HG02938 (cell line): Measurements from ENCODE around the gene NRROS.
"Not testable (repeated sequence)": the region's sequence is repeated elsewhere in the genome, so short reads cannot be mapped to it uniquely, and the experiment has no call there.

Experiments
- ATAC-seq: cut with Tn5 transposase; IDR thresholded peaks from one replicate; pipeline ENCODE4 v1.9.1; 2021; ENCODE audit warnings: mild to moderate bottlenecking, moderate library complexity; ENCODE audit not compliant: unreplicated experiment

NRROS gene

GRCh38 chr3:196624067-196624790 lies 15.3 kb upstream of the NRROS start:
- ATAC-seq: no peak

DNA sequence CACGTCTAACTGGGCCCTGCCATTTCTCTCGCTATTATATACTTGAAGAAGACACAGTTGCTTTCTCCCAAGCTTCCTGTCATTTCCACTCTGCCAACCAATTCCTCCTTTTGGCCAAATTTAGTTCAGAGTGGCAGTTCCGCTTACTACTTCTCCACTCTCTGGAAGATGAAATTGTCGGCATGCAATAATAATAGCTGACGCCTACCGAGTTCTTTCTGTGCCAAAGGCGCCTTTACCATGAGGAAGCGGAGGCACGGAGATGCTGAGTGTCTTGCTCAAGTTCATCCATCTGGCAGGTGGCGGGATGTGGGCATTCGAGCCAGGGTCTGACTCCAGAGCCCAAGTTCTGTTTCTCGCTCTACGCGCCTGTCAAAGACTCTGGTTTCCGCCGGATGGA lies 14.6 kb upstream of the NRROS start:
- no peak for ATAC-seq

DNA sequence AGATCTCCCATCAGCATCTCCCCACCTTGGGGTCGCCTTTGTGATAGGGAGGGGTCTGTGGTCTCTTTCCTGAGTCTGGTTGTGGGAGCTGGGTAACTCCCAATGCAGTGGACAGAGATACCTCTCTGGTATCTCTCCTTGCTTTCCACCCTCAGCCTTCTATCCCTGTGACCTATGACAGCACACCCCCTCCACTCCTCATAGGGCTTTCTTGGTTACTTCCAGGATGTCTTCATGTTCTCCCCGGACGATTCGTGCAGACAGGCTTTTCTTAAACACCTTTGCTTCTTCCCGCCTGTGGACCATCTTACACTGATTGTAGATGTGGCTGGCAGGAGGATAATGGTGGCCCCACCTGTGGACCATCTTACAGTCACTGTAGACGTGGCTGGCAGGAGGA lies 14.2 kb upstream of the NRROS start:
- no peak for ATAC-seq

- no peak for ATAC-seq
Observed at GRCh38 chr3:196627918-196628231, 11.6 kb upstream of the NRROS start.

DNA sequence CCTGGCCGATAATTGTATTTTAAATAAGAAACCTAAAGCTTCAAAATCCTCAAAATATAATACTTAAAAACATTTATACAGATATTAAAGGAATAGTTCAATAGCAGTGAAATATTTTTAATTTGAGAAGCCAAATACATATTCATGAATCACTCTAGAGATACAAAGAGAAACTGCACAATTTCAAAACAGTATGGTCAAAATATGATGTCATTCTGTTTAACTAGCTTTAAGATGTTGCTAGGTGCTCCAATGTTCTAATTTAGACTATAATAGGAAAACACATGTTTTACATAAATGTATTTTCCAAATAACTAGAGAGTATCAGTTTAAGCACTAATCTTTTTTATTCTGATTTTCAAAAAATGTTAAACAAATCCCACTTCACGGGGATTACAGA lies 10.3 kb upstream of the NRROS start:
- ATAC-seq: no peak

- no peak for ATAC-seq
Observed at GRCh38 chr3:196631682-196632045, 7.8 kb upstream of the NRROS start.

- ATAC-seq: peak; percentile 66
Observed at GRCh38 chr3:196632046-196632751, 7.3 kb upstream of the NRROS start.

- no peak for ATAC-seq
Observed at GRCh38 chr3:196633555-196634151, 5.8 kb upstream of the NRROS start.

- no peak for ATAC-seq
Observed at GRCh38 chr3:196634224-196634623, 5.3 kb upstream of the NRROS start.

DNA sequence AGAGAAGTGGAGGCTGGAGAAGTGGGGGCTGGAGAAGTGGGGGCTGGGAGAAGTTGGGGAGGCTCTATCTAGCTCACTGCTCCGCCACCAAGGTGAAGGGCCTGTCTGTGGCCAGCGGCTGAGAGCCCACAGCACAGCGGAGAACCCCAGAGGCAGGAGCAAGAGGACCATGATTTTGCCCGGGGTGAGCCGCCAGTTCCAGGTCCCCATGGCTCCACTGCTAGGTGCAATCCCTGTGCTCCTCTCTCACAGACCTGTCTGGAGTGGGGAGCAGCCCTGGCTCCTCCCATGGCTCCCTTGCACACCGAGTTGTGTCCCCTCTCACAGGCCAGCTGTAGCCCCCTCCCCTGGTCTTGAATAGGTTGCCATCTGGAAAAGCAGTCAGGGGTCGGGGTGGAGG lies 4.7 kb upstream of the NRROS start:
- no peak for ATAC-seq

GRCh38 chr3:196636369-196637349 lies 2.8 kb upstream of the NRROS start:
- no peak for ATAC-seq

DNA sequence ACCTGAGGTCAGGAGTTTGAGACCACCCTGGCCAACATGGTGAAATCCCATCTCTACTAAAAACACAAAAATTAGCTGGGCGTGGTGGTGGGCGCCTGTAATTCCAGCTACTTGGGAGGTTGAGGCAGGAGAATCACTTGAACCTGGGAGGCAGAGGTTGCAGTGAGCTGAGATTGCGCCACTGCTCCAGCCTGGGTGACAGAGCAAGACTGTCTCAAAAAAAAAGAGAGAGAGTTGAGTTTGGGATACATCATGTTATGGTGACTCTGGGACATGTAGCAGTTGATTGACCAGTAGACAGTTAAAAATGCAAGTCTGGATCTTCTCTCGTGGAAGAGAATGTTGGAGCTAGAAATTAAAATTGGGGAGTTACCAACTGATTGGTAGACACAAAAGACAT lies 1.6 kb upstream of the NRROS start:
- ATAC-seq: not testable (repeated sequence)

DNA sequence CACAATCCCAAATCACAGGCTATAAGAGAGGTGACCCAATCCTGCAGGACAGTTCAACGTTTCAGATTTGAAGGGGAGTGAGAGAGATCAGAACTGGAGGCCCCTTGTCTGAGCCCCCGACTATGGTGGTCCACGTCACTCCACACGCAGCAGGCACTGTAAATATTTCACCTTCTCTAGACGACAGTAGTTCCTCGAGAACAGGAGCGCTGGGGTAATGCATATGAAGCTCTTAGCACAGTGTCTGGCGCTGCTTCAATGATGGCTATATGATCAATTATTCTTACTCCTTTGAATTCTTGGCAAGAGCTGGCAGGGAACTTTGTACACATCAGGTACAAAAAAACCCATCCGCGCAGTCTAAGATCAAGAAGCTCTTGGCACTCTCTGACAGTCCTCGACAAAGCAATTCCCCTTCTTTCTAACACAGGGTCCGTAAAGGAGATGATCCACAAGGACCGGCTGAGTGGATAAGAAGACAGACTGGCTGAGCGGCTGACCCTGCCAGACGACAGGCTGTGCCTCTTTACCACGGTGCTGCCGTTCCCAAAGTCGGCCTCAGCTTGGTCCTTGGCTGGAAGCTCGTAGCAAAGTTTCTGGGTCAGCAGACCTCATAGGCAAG lies 522 bp upstream of the NRROS start:
- no peak for ATAC-seq

DNA sequence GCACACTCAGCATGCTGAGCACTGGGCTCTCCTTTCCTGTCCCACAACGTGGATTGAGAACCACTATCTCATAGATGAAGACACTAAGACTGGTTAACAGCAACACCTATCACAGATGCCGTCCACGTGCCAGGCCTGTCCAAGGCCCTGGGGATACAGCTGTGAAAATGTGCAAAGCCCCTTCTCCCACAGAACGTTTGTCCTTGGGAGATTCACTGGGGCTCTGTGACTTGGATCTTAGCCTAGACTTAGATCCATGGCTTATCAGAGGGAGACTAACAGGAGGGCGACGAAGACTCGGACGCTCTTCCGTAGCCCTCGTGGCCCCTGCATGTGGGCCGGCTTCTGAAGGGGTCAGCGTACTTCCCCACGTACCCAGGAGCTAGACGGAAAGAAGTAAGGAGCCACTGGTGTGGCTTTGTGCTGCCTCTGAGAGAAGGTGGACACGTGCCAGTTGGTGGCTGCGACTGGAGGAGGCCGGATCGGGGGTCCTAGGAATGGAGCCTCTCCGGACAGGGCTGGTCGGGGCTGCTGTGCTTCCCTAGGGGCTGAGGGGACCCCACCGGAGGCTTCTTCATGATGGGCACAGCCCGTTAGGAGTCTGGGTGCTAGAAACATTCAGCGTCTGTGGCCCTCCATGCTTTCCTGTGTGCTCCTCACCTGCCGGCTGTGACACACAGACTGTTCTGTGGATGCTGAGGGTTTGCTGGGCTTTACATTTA lies 964 bp downstream of the NRROS start:
- no peak for ATAC-seq

- ATAC-seq: no peak
Observed at GRCh38 chr3:196641333-196642054, 2.0 kb downstream of the NRROS start.

DNA sequence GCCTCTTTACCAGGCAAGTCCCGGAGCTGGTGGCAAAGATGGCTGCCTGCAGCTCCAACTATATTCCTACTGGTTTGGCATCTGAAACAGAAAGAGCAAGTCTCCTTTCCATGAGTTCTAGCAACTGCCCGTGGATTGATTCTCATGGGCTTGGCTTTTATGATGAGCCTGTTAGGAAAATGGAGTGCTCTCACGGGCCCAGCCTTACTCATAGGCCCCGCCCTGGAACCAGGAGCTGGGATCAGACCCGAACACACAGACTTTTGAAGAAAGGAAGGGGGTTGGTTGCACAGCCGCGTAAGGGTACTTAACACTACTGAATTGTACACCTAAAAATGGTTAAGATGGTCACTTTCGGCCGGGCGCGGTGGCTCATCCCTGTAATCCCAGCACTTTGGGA lies 2.9 kb downstream of the NRROS start:
- ATAC-seq: no peak

DNA sequence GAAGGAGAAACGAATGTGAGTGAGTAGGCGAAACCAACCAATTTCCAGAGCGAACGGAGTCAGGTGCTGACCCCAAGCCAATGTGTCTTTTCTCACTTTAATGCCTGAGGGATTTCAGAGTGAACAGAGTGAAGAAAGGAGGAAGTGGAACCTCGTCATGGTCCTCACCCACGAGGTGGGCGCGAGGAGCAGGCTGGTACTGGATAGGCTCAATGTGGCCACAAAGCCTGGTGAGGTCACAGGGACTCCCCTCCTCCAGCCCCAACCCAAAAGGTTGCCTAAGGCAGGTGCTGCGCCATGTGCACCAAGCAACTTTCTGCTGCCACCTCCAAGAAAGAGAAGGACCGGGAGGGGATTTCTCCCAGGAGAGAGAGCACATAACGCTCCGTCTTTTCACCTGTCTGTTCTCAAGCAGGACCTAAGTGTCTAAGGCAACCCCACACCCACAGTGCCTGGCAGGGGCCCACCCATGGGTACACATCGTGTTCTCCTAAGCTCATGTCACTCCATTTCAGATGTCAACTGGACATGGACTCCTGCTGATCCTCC lies 3.8 kb downstream of the NRROS start:
- ATAC-seq: peak; percentile 76

DNA sequence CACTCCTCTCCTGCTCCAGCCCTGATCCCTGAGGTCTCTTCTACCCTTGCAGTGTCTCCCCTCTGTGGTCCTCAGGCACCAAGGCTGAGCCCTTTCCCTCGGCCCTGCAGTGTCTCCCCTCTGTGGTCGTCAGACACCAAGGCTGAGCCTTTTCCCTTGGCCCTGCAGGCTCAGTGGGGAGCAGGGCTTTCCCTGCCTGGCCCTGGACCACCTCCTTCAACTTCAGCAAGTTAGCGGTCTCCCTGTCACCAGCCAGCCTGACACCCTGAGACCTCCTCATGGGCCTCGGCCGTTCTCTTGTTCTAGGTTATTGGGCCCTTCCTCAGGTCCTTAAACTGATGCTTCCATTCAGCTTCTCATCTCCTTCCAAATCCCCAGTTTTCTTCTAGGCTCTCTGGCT lies 4.3 kb downstream of the NRROS start:
- ATAC-seq: no peak

- ATAC-seq: no peak
Observed at GRCh38 chr3:196645096-196645495, 5.6 kb downstream of the NRROS start.
